Liver (tissue), 9 donors: ENCODE results near the gene LY86. TPM values are rescaled to one million over a fixed set of nuclear protein-coding genes. Genes with fewer than 3 reads are reported as not detected.

Source experiments
- DNase-seq: peaks from one replicate; pipeline ENCODE4 v3.0.0-alpha.2; 2017; ENCODE audit warnings: low spot score
- H3K27ac ChIP-seq, 2 donors: one replicate each; pipeline ENCODE4 v1.7.0; 2013; ENCODE audit warnings: inconsistent platforms in 2 of 2, low read length in 2 of 2, control low read depth in 1 of 2, low read depth in 1 of 2, mild to moderate bottlenecking in 1 of 2
- H3K27me3 ChIP-seq, 4 donors: one replicate each; pipeline versions ENCODE4 v1.6.1 to v1.7.0; 2013; ENCODE audit warnings: low read length in 3 of 4, inconsistent platforms in 1 of 4, mild to moderate bottlenecking in 1 of 4, moderate library complexity in 1 of 4; ENCODE audit not compliant: control insufficient read depth in 4 of 4, insufficient read depth in 4 of 4
- H3K36me3 ChIP-seq, 4 donors: one replicate each; pipeline versions ENCODE4 v1.6.1 to v1.7.0; 2013; ENCODE audit warnings: low read length in 3 of 4, mild to moderate bottlenecking in 3 of 4, low read depth in 1 of 4, moderate library complexity in 1 of 4; ENCODE audit not compliant: control insufficient read depth in 4 of 4, insufficient read depth in 3 of 4
- H3K4me1 ChIP-seq, 4 donors: one replicate each; pipeline versions ENCODE4 v1.6.1 to v1.7.0; 2013; ENCODE audit warnings: low read length in 3 of 4, mild to moderate bottlenecking in 3 of 4, moderate library complexity in 1 of 4; ENCODE audit not compliant: control insufficient read depth in 4 of 4, insufficient read depth in 4 of 4
- H3K4me3 ChIP-seq, 3 donors: one replicate each; pipeline versions ENCODE4 v1.6.1 to v1.7.0; 2013; ENCODE audit warnings: low read length in 3 of 3, control low read depth in 1 of 3, low read depth in 1 of 3, mild to moderate bottlenecking in 1 of 3
- H3K9ac ChIP-seq, 2 donors: one replicate each; pipeline ENCODE4 v1.7.0; 2013; ENCODE audit warnings: low read length in 2 of 2, mild to moderate bottlenecking in 2 of 2, moderate library complexity in 2 of 2, control low read depth in 1 of 2, low read depth in 1 of 2
- H3K9me3 ChIP-seq, 4 donors: one replicate each; pipeline versions ENCODE4 v1.6.1 to v1.7.0; 2013; ENCODE audit warnings: low read length in 3 of 4; ENCODE audit not compliant: control insufficient read depth in 4 of 4
- ATF3 ChIP-seq: IDR thresholded peaks from 2 replicates; pipeline ENCODE4 v1.6.1; 2016; ENCODE audit warnings: antibody characterized with exemption
- CTCF ChIP-seq: fragments of 150-350 bp; IDR thresholded peaks from 2 replicates; pipeline ENCODE4 v1.5.1; 2017; ENCODE audit warnings: improper control_type of control experiment, low read depth, low read length; ENCODE audit not compliant: missing input control
- EGR1 ChIP-seq, 2 donors: IDR thresholded peaks; 2 replicates each; pipeline ENCODE4 v1.6.1; 2016 to 2018; ENCODE audit warnings: antibody characterized with exemption in 2 of 2, low read depth in 2 of 2
- FOXA1 ChIP-seq: IDR thresholded peaks from 2 replicates; pipeline ENCODE4 v1.6.1; 2016; ENCODE audit warnings: antibody characterized with exemption
- FOXA2 ChIP-seq: IDR thresholded peaks from 2 replicates; pipeline ENCODE4 v1.6.1; 2016; ENCODE audit warnings: antibody characterized with exemption
- GABPA ChIP-seq, 2 donors: IDR thresholded peaks in 1 of 2; conservative IDR thresholded peaks in 1 of 2; 2 replicates each; pipeline ENCODE4 v1.6.1; 2016; ENCODE audit warnings: antibody characterized with exemption in 2 of 2, mild to moderate bottlenecking in 1 of 2, moderate library complexity in 1 of 2
- HNF4A ChIP-seq, 2 donors: conservative IDR thresholded peaks; 2 replicates each; pipeline ENCODE4 v1.6.1; 2016; ENCODE audit warnings: antibody characterized with exemption in 2 of 2, mild to moderate bottlenecking in 2 of 2
- JUND ChIP-seq, 2 donors: IDR thresholded peaks; 2 replicates each; pipeline ENCODE4 v1.6.1; 2016; ENCODE audit warnings: antibody characterized with exemption in 2 of 2
- MAX ChIP-seq: IDR thresholded peaks from 2 replicates; pipeline ENCODE4 v1.6.1; 2016; ENCODE audit warnings: antibody characterized with exemption
- NR2F2 ChIP-seq: IDR thresholded peaks from 2 replicates; pipeline ENCODE4 v1.6.1; 2016; ENCODE audit warnings: antibody characterized with exemption
- RAD21 ChIP-seq, 2 donors: IDR thresholded peaks; 2 replicates each; pipeline ENCODE4 v1.6.1; 2016; ENCODE audit warnings: antibody characterized with exemption in 2 of 2, mild to moderate bottlenecking in 2 of 2
- REST ChIP-seq: IDR thresholded peaks from 2 replicates; pipeline ENCODE4 v1.6.1; 2016; ENCODE audit warnings: antibody characterized with exemption, mild to moderate bottlenecking
- RXRA ChIP-seq, 2 donors: IDR thresholded peaks; 2 replicates each; pipeline ENCODE4 v1.6.1; 2017 to 2018; ENCODE audit warnings: antibody characterized with exemption in 2 of 2, mild to moderate bottlenecking in 1 of 2
- SP1 ChIP-seq: IDR thresholded peaks from 2 replicates; pipeline ENCODE4 v1.6.1; 2018; ENCODE audit warnings: antibody characterized with exemption, mild to moderate bottlenecking
- TAF1 ChIP-seq: conservative IDR thresholded peaks from 2 replicates; pipeline ENCODE4 v1.6.1; 2016; ENCODE audit warnings: antibody characterized with exemption, mild to moderate bottlenecking
- YY1 ChIP-seq: IDR thresholded peaks from 2 replicates; pipeline ENCODE4 v1.6.1; 2016; ENCODE audit warnings: antibody characterized with exemption, mild to moderate bottlenecking
- ZBTB33 ChIP-seq: IDR thresholded peaks from 2 replicates; pipeline ENCODE4 v1.6.1; 2016; ENCODE audit warnings: antibody characterized with exemption
- WGBS: extraction: QIAGEN DNeasy Blood & Tissue Kit; methylation state at CpG from one replicate; pipeline ENCODE4 v1.1.7; 2013; 5-methylcytosine and 5-hydroxymethylcytosine counted together
- polyA plus RNA-seq, 2 donors: library from polyadenylated mRNA; stranded (reverse) in 1 of 2; unstranded in 1 of 2; fragments of 200-250 nt in 1 of 2; fragments of >200 nt in 1 of 2; fragmentation: Nextera tagmentation in 1 of 2; extraction: Ambion mirVana in 1 of 2; gene quantifications; one replicate each; pipeline versions ENCODE4 v1.2.1 to v1.2.3, GENCODE V29; 2013 to 2015
- total RNA-seq, 2 donors: library from RNA; depleted of rRNA; stranded (reverse); fragments of >200 nt; gene quantifications; one replicate each; pipeline ENCODE4 v1.2.3, GENCODE V29; 2014
- donor health status: healthy.
- donor health status: healthy.
- donor health status: healthy.
- donor health status: healthy.
- donor health status: healthy.

The LY86 gene
- total and polyA plus RNA-seq, 4 donors = 1.4 to 7.8 (median 3.7) TPM

- H3K36me3 ChIP-seq = no peaks in the 10 kb centered on the region
- no peaks in the 10 kb centered on the region for H3K9me3 ChIP-seq
- H3K4me3 ChIP-seq = no peak overlapping the region
- no peak overlapping the region for H3K9ac ChIP-seq
- TF ChIP-seq MAX (no peak), ATF3 (no peak), ZBTB33 (no peak), REST (no peak), JUND (IDR thresholded peaks at IDR 0.05) (no peak), YY1 (no peak), RXRA (IDR thresholded peaks at IDR 0.05) (no peak), HNF4A (conservative IDR thresholded peaks at IDR 0.05) (no peak), RAD21 (IDR thresholded peaks at IDR 0.05) (no peak), SP1 (no peak), FOXA2 (no peak), NR2F2 (no peak), FOXA1 (no peak), GABPA (IDR thresholded peaks at IDR 0.05 in 1 of 2, conservative IDR thresholded peaks at IDR 0.05 in 1 of 2) (no peak), TAF1 (no peak), CTCF (no peak), EGR1 (IDR thresholded peaks at IDR 0.05; ENCODE audit: low read depth in 2 of 2) (no peak)
- H3K4me1 ChIP-seq = no peaks in the 10 kb centered on the region
- no peak overlapping the region for H3K27ac ChIP-seq
- no peak for DNase-seq
- H3K27me3 ChIP-seq = no peaks in the 10 kb centered on the region
- 94% methylated on average over 5 of the region's 5 CpGs for WGBS
Observed at GRCh38 chr6:6652932-6653331, 64.4 kb downstream of the LY86 start.
